Naive thymus-derived CD4-positive, alpha-beta T cell (primary cell): Measurements from ENCODE around the gene AMPD3. TPM values are rescaled to one million over a fixed set of nuclear protein-coding genes. Genes with fewer than 3 reads are reported as not detected.

ENCODE experiments used
- ATAC-seq: fragments of 150-1000 bp; cut with Tn5 transposase; 2 replicates; pipeline ENCODE4 v1.10.0; 2021; ENCODE audit warnings: mild to moderate bottlenecking, moderate library complexity
- CTCF ChIA-PET: fragments of 350-600 bp; sonication (Branson Sonifier 250); formaldehyde crosslinking; loops from one replicate; lab custom pipeline; 2021; ENCODE audit warnings: antibody characterized with exemption; lab: Charles Lee
- POLR2A ChIA-PET: fragments of 350-600 bp; sonication (Branson Sonifier 250); formaldehyde crosslinking; loops from one replicate; lab custom pipeline; 2021; ENCODE audit warnings: antibody characterized with exemption, inconsistent platforms; lab: Charles Lee
- DNase-seq, 9 donors: peaks; one replicate each; pipeline versions ENCODE4 v3.0.0 to v3.0.0-alpha.2; 2020 to 2022; ENCODE audit warnings: mixed read lengths in 1 of 9
- H3K27ac ChIP-seq: one replicate; pipeline ENCODE4 v1.7.0; 2013; ENCODE audit warnings: mild to moderate bottlenecking, low read depth, low read length, moderate library complexity
- H3K27me3 ChIP-seq, 2 donors: one replicate each; pipeline ENCODE4 v1.7.0; 2013; ENCODE audit warnings: low read length in 2 of 2, mild to moderate bottlenecking in 2 of 2, moderate library complexity in 2 of 2; ENCODE audit not compliant: control insufficient read depth in 2 of 2, insufficient read depth in 2 of 2
- H3K36me3 ChIP-seq, 3 experiments: 1 replicate in 2 of 3; 2 replicates in 1 of 3; pipeline ENCODE4 v1.7.0; 2013; ENCODE audit warnings: low read length in 3 of 3, mild to moderate bottlenecking in 3 of 3, moderate library complexity in 1 of 3; ENCODE audit not compliant: insufficient read depth in 3 of 3, control insufficient read depth in 2 of 3
- H3K4me1 ChIP-seq, 2 donors: one replicate each; pipeline ENCODE4 v1.7.0; 2013; ENCODE audit warnings: low read length in 2 of 2, mild to moderate bottlenecking in 2 of 2, moderate library complexity in 1 of 2; ENCODE audit not compliant: control insufficient read depth in 2 of 2, insufficient read depth in 2 of 2
- H3K4me3 ChIP-seq: 2 replicates; pipeline ENCODE4 v1.7.0; 2013; ENCODE audit warnings: mild to moderate bottlenecking, low read length
- H3K9me3 ChIP-seq, 3 experiments: 1 replicate in 2 of 3; 2 replicates in 1 of 3; pipeline ENCODE4 v1.7.0; 2013; ENCODE audit warnings: low read length in 3 of 3; ENCODE audit not compliant: control insufficient read depth in 2 of 3
- H3K27ac Mint-ChIP-seq, 9 donors: one replicate each; pipeline ENCODE4 v1.8.0; 2020 to 2022; ENCODE audit warnings: mixed read lengths in 9 of 9, mild to moderate bottlenecking in 8 of 9, moderate library complexity in 5 of 9, inconsistent platforms in 2 of 9
- H3K27me3 Mint-ChIP-seq, 5 donors: one replicate each; pipeline ENCODE4 v1.8.0; 2021 to 2022; ENCODE audit warnings: mixed read lengths in 5 of 5, mild to moderate bottlenecking in 1 of 5
- H3K36me3 Mint-ChIP-seq, 5 donors: one replicate each; pipeline ENCODE4 v1.8.0; 2020 to 2022; ENCODE audit warnings: mixed read lengths in 5 of 5, mild to moderate bottlenecking in 3 of 5, inconsistent platforms in 1 of 5
- H3K4me1 Mint-ChIP-seq, 7 donors: one replicate each; pipeline ENCODE4 v1.8.0; 2020 to 2022; ENCODE audit warnings: mixed read lengths in 7 of 7, mild to moderate bottlenecking in 3 of 7, inconsistent platforms in 1 of 7
- H3K4me3 Mint-ChIP-seq, 10 donors: one replicate each; pipeline ENCODE4 v1.8.0; 2020 to 2022; ENCODE audit warnings: mild to moderate bottlenecking in 10 of 10, mixed read lengths in 10 of 10, moderate library complexity in 6 of 10, inconsistent platforms in 2 of 10
- H3K9me3 Mint-ChIP-seq, 11 donors: one replicate each; pipeline ENCODE4 v1.8.0; 2020 to 2022; ENCODE audit warnings: mixed read lengths in 11 of 11, mild to moderate bottlenecking in 4 of 11, inconsistent platforms in 1 of 11, moderate library complexity in 1 of 11
- intact Hi-C, 2 donors: fragments of 100-400 bp; cut with micrococcal nuclease; formaldehyde crosslinking; loops; one replicate each; pipeline ENCODE4 v1.15.1; 2023
- polyA plus RNA-seq, 2 donors: library from polyadenylated mRNA; unstranded; fragments of 300-500 nt; fragmentation: Illumina TruSeq; gene quantifications; one replicate each; pipeline ENCODE4 v1.2.3, GENCODE V29; 2021
- total RNA-seq, 6 experiments: library from RNA in 5 of 6; stranded (reverse) in 5 of 6; gene quantifications; 1 replicate in 5 of 6; 2 replicates in 1 of 6; pipeline ENCODE4 v1.2.3 and lab custom pipeline; 2021 to 2026

Gene AMPD3
- total and polyA plus RNA-seq, 7 experiments from 2014 or later = 12.9 to 35.1 (median 29.9) TPM

- no peak for ATAC-seq
- Histone ChIP-seq H3K27me3 (no peaks in the 10 kb centered on the region), H3K4me1 (peaks cover 12 to 27% of the 10 kb centered on the region in 2 donors), H3K27ac (no peak overlapping the region), H3K4me3 (no peak overlapping the region), H3K9me3 (no peaks in the 10 kb centered on the region), H3K36me3 (no peaks in the 10 kb centered on the region)
- POLR2A ChIA-PET = interaction anchor here (1.2 kb wide), 1 partner anchor 45 kb away, joined by 4 read pairs; no protein-coding TSS in a partner anchor
- intact Hi-C loops = loop anchor here in 1 of 2 donors (5.0 kb wide), 2 partner anchors 67 to 107 kb away; no protein-coding TSS in a partner anchor
- no peak for DNase-seq
- Mint-ChIP-seq H3K27me3 (peaks cover 0 to 6% (median 0%) of the 10 kb centered on the region in 5 donors), H3K27ac (peak overlapping the region in 3 of 9 donors; percentile 26 to 73 (median 57)), H3K36me3 (no peaks in the 10 kb centered on the region), H3K4me1 (peaks cover 29 to 59% (median 45%) of the 10 kb centered on the region in 7 donors), H3K4me3 (no peak overlapping the region), H3K9me3 (no peaks in the 10 kb centered on the region)
- CTCF ChIA-PET = interaction anchor here (1.3 to 5.0 kb wide), 4 partner anchors 131 to 326 kb away, joined by 3 to 81 read pairs (median 8); partner anchors contain the start of gene RNF141
Measured at GRCh38 chr11:10410106-10410843, 44.8 kb upstream of the AMPD3 start.

GRCh38 chr11:10410844-10411200 is 44.2 kb upstream of the AMPD3 start:
- no peak for ATAC-seq
- peak overlapping the region in 1 of 9 donors; percentile 46 for H3K27ac Mint-ChIP-seq
- Histone ChIP-seq H3K4me1 (peaks cover 12 to 27% of the 10 kb centered on the region in 2 donors), H3K36me3 (no peaks in the 10 kb centered on the region), H3K9me3 (no peaks in the 10 kb centered on the region), H3K4me3 (no peak overlapping the region), H3K27me3 (no peaks in the 10 kb centered on the region), H3K27ac (no peak overlapping the region)
- CTCF ChIA-PET = interaction anchor here (1.6 to 5.0 kb wide), 3 partner anchors 241 to 326 kb away, joined by 6 to 81 read pairs (median 9); no protein-coding TSS in a partner anchor
- intact Hi-C loops = loop anchor here in 1 of 2 donors (5.0 kb wide), 2 partner anchors 66 to 106 kb away; no protein-coding TSS in a partner anchor
- H3K4me3 Mint-ChIP-seq = no peak overlapping the region
- H3K9me3 Mint-ChIP-seq = no peaks in the 10 kb centered on the region
- H3K36me3 Mint-ChIP-seq = no peaks in the 10 kb centered on the region
- no peak for DNase-seq
- H3K4me1 Mint-ChIP-seq = peaks cover 29 to 61% (median 48%) of the 10 kb centered on the region in 7 donors
- POLR2A ChIA-PET = interaction anchor here (1.2 kb wide), 1 partner anchor 45 kb away, joined by 4 read pairs; no protein-coding TSS in a partner anchor
- peaks cover 0 to 6% (median 0%) of the 10 kb centered on the region in 5 donors for H3K27me3 Mint-ChIP-seq

GRCh38 chr11:10412266-10412665 is 42.8 kb upstream of the AMPD3 start:
- intact Hi-C loops = loop anchor here in 1 of 2 donors (2.0 to 5.0 kb wide), 3 partner anchors 65 to 1377 kb away; no protein-coding TSS in a partner anchor
- Mint-ChIP-seq H3K9me3 (no peaks in the 10 kb centered on the region), H3K36me3 (no peaks in the 10 kb centered on the region), H3K27me3 (peaks cover 0 to 10% (median 0%) of the 10 kb centered on the region in 5 donors), H3K27ac (peak overlapping the region in 1 of 9 donors; percentile 3), H3K4me1 (peaks cover 29 to 55% (median 42%) of the 10 kb centered on the region in 7 donors), H3K4me3 (no peak overlapping the region)
- DNase-seq (no peak), ATAC-seq (no peak)
- ChIA-PET CTCF (interaction anchor here (0.9 to 5.0 kb wide), 4 partner anchors 61 to 324 kb away, joined by 4 to 81 read pairs (median 10); no protein-coding TSS in a partner anchor), POLR2A (interaction anchor here (1.0 kb wide), 1 partner anchor 42 kb away, joined by 3 read pairs; no protein-coding TSS in a partner anchor)
- Histone ChIP-seq H3K4me1 (peaks cover 12 to 27% of the 10 kb centered on the region in 2 donors), H3K36me3 (no peaks in the 10 kb centered on the region), H3K4me3 (no peak overlapping the region), H3K27me3 (no peaks in the 10 kb centered on the region), H3K9me3 (no peaks in the 10 kb centered on the region), H3K27ac (no peak overlapping the region)

- no peaks in the 10 kb centered on the region for H3K36me3 ChIP-seq
Measured at GRCh38 chr11:10413268-10413667, 41.8 kb upstream of the AMPD3 start.

GRCh38 chr11:10414181-10414580 is 40.9 kb upstream of the AMPD3 start:
- Mint-ChIP-seq H3K27me3 (peaks cover 0 to 22% (median 0%) of the 10 kb centered on the region in 5 donors), H3K4me3 (peak overlapping the region in 4 of 10 donors; percentile 20 to 57 (median 38)), H3K4me1 (peaks cover 28 to 38% (median 31%) of the 10 kb centered on the region in 7 donors), H3K27ac (no peak overlapping the region), H3K9me3 (no peaks in the 10 kb centered on the region), H3K36me3 (no peaks in the 10 kb centered on the region)
- ATAC-seq = no peak
- no peak overlapping the region for H3K27ac ChIP-seq
- no peak for DNase-seq
- CTCF ChIA-PET = interaction anchor here (0.6 to 5.0 kb wide), 25 partner anchors 8 to 1374 kb away, joined by 3 to 81 read pairs (median 4); partner anchors contain the start of genes AMPD3 and RNF141
- POLR2A ChIA-PET = interaction anchor here (0.8 to 2.0 kb wide), 6 partner anchors 19 to 314 kb away, joined by 3 to 9 read pairs (median 4); partner anchors contain the start of gene AMPD3
- intact Hi-C loops = loop anchor here in 1 of 2 donors (5.0 kb wide), 2 partner anchors 63 to 103 kb away; no protein-coding TSS in a partner anchor
- H3K36me3 ChIP-seq = no peaks in the 10 kb centered on the region
- H3K9me3 ChIP-seq = no peaks in the 10 kb centered on the region
- no peaks in the 10 kb centered on the region for H3K27me3 ChIP-seq
- H3K4me1 ChIP-seq = peaks cover 10 to 22% of the 10 kb centered on the region in 2 donors
- no peak overlapping the region for H3K4me3 ChIP-seq

More at GRCh38 chr11:10413268-10413667, 41.8 kb upstream of the AMPD3 start:
- intact Hi-C loops = loop anchor here (1.0 to 5.0 kb wide), 9 partner anchors 43 to 1376 kb away; partner anchors contain the start of gene RNF141 (in 1 of the 2)
- Mint-ChIP-seq H3K4me3 (no peak overlapping the region), H3K36me3 (no peaks in the 10 kb centered on the region), H3K4me1 (peaks cover 29 to 47% (median 39%) of the 10 kb centered on the region in 7 donors), H3K9me3 (no peaks in the 10 kb centered on the region), H3K27me3 (peaks cover 0 to 16% (median 0%) of the 10 kb centered on the region in 5 donors), H3K27ac (no peak overlapping the region)
- no peaks in the 10 kb centered on the region for H3K9me3 ChIP-seq
- no peaks in the 10 kb centered on the region for H3K27me3 ChIP-seq
- CTCF ChIA-PET = interaction anchor here (0.6 to 5.0 kb wide), 27 partner anchors 9 to 563 kb away, joined by 3 to 81 read pairs (median 4); partner anchors contain the start of genes AMPD3 and RNF141
- no peak overlapping the region for H3K4me3 ChIP-seq
- H3K27ac ChIP-seq = no peak overlapping the region
- ATAC-seq (peak; percentile 81), DNase-seq (peak in 7 of 9 donors; percentile 35 to 65 (median 57))
- peaks cover 12 to 27% of the 10 kb centered on the region in 2 donors for H3K4me1 ChIP-seq
- POLR2A ChIA-PET = interaction anchor here (0.8 to 2.0 kb wide), 5 partner anchors 38 to 315 kb away, joined by 3 to 9 read pairs (median 5); no protein-coding TSS in a partner anchor

- Mint-ChIP-seq H3K4me1 (peaks cover 23 to 34% (median 26%) of the 10 kb centered on the region in 7 donors), H3K27me3 (peaks cover 0 to 22% (median 0%) of the 10 kb centered on the region in 5 donors), H3K27ac (peak overlapping the region in 3 of 9 donors; percentile 30 to 77 (median 48)), H3K36me3 (no peaks in the 10 kb centered on the region), H3K4me3 (peak overlapping the region in 8 of 10 donors; percentile 2 to 57 (median 37)), H3K9me3 (no peaks in the 10 kb centered on the region)
- Histone ChIP-seq H3K9me3 (no peaks in the 10 kb centered on the region), H3K27ac (no peak overlapping the region), H3K4me3 (no peak overlapping the region), H3K4me1 (peaks cover 8 to 17% of the 10 kb centered on the region in 2 donors), H3K27me3 (no peaks in the 10 kb centered on the region), H3K36me3 (no peaks in the 10 kb centered on the region)
- intact Hi-C loops = loop anchor here in 1 of 2 donors (5.0 kb wide), 2 partner anchors 63 to 103 kb away; no protein-coding TSS in a partner anchor
- ChIA-PET CTCF (interaction anchor here (0.6 to 5.0 kb wide), 11 partner anchors 8 to 1501 kb away, joined by 3 to 81 read pairs (median 4); partner anchors contain the start of gene RNF141), POLR2A (interaction anchor here (0.8 to 2.0 kb wide), 3 partner anchors 19 to 40 kb away, joined by 3 to 8 read pairs (median 4); partner anchors contain the start of gene AMPD3)
- peak in 1 of 9 donors; percentile 5 for DNase-seq
- peak; percentile 74 for ATAC-seq
Measured at GRCh38 chr11:10414659-10415058, 40.4 kb upstream of the AMPD3 start.
